Measurements from ENCODE around the gene R3HDM2. TPM values are rescaled to one million over a fixed set of nuclear protein-coding genes. Genes with fewer than 3 reads are reported as not detected.

Gene R3HDM2
- total RNA-seq, 2 experiments from 2014 or later = 25.8 to 47.2 TPM

- no peak overlapping the region for H3K4me2 ChIP-seq (ENCODE audit: low read length)
- POLR2A ChIA-PET = interaction anchor here (0.5 kb wide), 1 partner anchor 253 kb away, joined by 3 read pairs; no protein-coding TSS in a partner anchor
- H3K27ac ChIP-seq (ENCODE audit: low read depth, low read length, poor library complexity, severe bottlenecking) = no peak overlapping the region
- H3K79me2 ChIP-seq (ENCODE audit: insufficient read depth, low read depth, low read length) = no peaks in the 10 kb centered on the region
- no peak for DNase-seq (ENCODE audit: low spot score)
- H3K9me2 ChIP-seq (ENCODE audit: insufficient read depth, low read length) = no peaks in the 10 kb centered on the region
- no peaks in the 10 kb centered on the region for H3K9me3 ChIP-seq (ENCODE audit: low read length)
- no peaks in the 10 kb centered on the region for H3K4me1 ChIP-seq (ENCODE audit: insufficient read depth, low read length, poor library complexity, severe bottlenecking)
- TF ChIP-seq, protein P1, sequence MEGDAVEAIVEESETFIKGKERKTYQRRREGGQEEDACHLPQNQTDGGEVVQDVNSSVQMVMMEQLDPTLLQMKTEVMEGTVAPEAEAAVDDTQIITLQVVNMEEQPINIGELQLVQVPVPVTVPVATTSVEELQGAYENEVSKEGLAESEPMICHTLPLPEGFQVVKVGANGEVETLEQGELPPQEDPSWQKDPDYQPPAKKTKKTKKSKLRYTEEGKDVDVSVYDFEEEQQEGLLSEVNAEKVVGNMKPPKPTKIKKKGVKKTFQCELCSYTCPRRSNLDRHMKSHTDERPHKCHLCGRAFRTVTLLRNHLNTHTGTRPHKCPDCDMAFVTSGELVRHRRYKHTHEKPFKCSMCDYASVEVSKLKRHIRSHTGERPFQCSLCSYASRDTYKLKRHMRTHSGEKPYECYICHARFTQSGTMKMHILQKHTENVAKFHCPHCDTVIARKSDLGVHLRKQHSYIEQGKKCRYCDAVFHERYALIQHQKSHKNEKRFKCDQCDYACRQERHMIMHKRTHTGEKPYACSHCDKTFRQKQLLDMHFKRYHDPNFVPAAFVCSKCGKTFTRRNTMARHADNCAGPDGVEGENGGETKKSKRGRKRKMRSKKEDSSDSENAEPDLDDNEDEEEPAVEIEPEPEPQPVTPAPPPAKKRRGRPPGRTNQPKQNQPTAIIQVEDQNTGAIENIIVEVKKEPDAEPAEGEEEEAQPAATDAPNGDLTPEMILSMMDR (conservative IDR thresholded peaks at IDR 0.05; ENCODE audit: low read length) = no peak
- TF ChIP-seq EZH2phosphoT487 (IDR thresholded peaks at IDR 0.05; ENCODE audit: borderline replicate concordance, low read depth, low read length) = no peak
- no peaks in the 10 kb centered on the region for H4K20me1 ChIP-seq (ENCODE audit: insufficient read depth, low read length)
- H2AFZ ChIP-seq (ENCODE audit: low read length) = no peak overlapping the region
- H3K36me3 ChIP-seq (ENCODE audit: insufficient read depth, low read length) = no peaks in the 10 kb centered on the region
- intact Hi-C loops (cut with micrococcal nuclease; ENCODE audit: unreplicated experiment) = no loop called here
- no TSS peak for BruUV-seq (replicated peaks)
- H3K4me3 ChIP-seq (ENCODE audit: low read depth, low read length, poor library complexity, severe bottlenecking) = no peak overlapping the region
- CTCF ChIA-PET (ENCODE audit: unreplicated experiment) = no interaction called here
These were observed 107.4 kb downstream of the R3HDM2 start for GRCh38 chr12:57323416-57323815.

DNA sequence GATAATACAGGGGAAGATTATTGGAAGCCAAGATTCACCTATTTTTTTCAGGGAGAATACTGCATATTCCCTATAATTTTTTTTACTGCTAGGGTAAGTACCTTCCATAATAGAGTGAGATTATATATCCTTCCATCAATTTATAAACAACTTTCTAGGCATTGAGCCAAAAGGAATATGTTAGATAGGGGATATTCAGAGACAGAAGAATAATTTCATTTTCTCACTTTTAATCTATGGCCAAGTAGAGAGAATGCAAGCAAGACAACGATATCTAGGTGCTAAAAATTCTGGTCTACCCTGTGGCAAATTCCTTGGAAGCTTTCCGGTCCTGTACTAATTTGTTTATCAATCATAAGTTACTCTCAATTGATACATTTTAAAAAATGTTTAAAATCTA, 110.2 kb downstream of the R3HDM2 start:
- no peaks in the 10 kb centered on the region for H3K36me3 ChIP-seq (ENCODE audit: insufficient read depth, low read length)
- H3K4me3 ChIP-seq (ENCODE audit: low read depth, low read length, poor library complexity, severe bottlenecking) = no peak overlapping the region
- DNase-seq (ENCODE audit: low spot score) = no peak
- intact Hi-C loops (cut with micrococcal nuclease; ENCODE audit: unreplicated experiment) = no loop called here
- H3K4me2 ChIP-seq (ENCODE audit: low read length) = no peak overlapping the region
- H3K9me3 ChIP-seq (ENCODE audit: low read length) = no peaks in the 10 kb centered on the region
- no TSS peak for BruUV-seq (replicated peaks)
- POLR2A ChIA-PET = interaction anchor here (0.5 to 0.7 kb wide), 2 partner anchors 12 to 1414 kb away, joined by 3 read pairs; no protein-coding TSS in a partner anchor
- no peak overlapping the region for H3K27ac ChIP-seq (ENCODE audit: low read depth, low read length, poor library complexity, severe bottlenecking)
- TF ChIP-seq, protein P1 (conservative IDR thresholded peaks at IDR 0.05; ENCODE audit: low read length) = no peak
- TF ChIP-seq EZH2phosphoT487 (IDR thresholded peaks at IDR 0.05; ENCODE audit: borderline replicate concordance, low read depth, low read length) = no peak
- H3K79me2 ChIP-seq (ENCODE audit: insufficient read depth, low read depth, low read length) = no peaks in the 10 kb centered on the region
- H3K4me1 ChIP-seq (ENCODE audit: insufficient read depth, low read length, poor library complexity, severe bottlenecking) = no peaks in the 10 kb centered on the region
- no peaks in the 10 kb centered on the region for H4K20me1 ChIP-seq (ENCODE audit: insufficient read depth, low read length)
- CTCF ChIA-PET (ENCODE audit: unreplicated experiment) = no interaction called here
- no peaks in the 10 kb centered on the region for H3K9me2 ChIP-seq (ENCODE audit: insufficient read depth, low read length)
- H2AFZ ChIP-seq (ENCODE audit: low read length) = no peak overlapping the region

- H2AFZ ChIP-seq (ENCODE audit: low read length) = no peak overlapping the region
- no peaks in the 10 kb centered on the region for H4K20me1 ChIP-seq (ENCODE audit: insufficient read depth, low read length)
- no peak for DNase-seq (ENCODE audit: low spot score)
- ChIA-PET CTCF (ENCODE audit: unreplicated experiment) (no interaction called here), POLR2A (interaction anchor here (0.6 to 1.0 kb wide), 4 partner anchors 12 to 302 kb away, joined by 3 read pairs; no protein-coding TSS in a partner anchor)
- no peaks in the 10 kb centered on the region for H3K9me3 ChIP-seq (ENCODE audit: low read length)
- no peaks in the 10 kb centered on the region for H3K79me2 ChIP-seq (ENCODE audit: insufficient read depth, low read depth, low read length)
- no peaks in the 10 kb centered on the region for H3K36me3 ChIP-seq (ENCODE audit: insufficient read depth, low read length)
- no peak for TF ChIP-seq EZH2phosphoT487 (IDR thresholded peaks at IDR 0.05; ENCODE audit: borderline replicate concordance, low read depth, low read length)
- TF ChIP-seq, protein P1 (conservative IDR thresholded peaks at IDR 0.05; ENCODE audit: low read length) = no peak
- H3K27ac ChIP-seq (ENCODE audit: low read depth, low read length, poor library complexity, severe bottlenecking) = no peak overlapping the region
- no peak overlapping the region for H3K4me3 ChIP-seq (ENCODE audit: low read depth, low read length, poor library complexity, severe bottlenecking)
- BruUV-seq (replicated peaks) = no TSS peak
- no peaks in the 10 kb centered on the region for H3K9me2 ChIP-seq (ENCODE audit: insufficient read depth, low read length)
- H3K4me2 ChIP-seq (ENCODE audit: low read length) = no peak overlapping the region
- no peaks in the 10 kb centered on the region for H3K4me1 ChIP-seq (ENCODE audit: insufficient read depth, low read length, poor library complexity, severe bottlenecking)
- intact Hi-C loops (cut with micrococcal nuclease; ENCODE audit: unreplicated experiment) = no loop called here
These were observed 111.0 kb downstream of the R3HDM2 start for GRCh38 chr12:57319678-57320469.
